Left renal cortex interstitium (tissue), 4 donors: ENCODE data around the gene TFDP1. TPM values are rescaled to one million over a fixed set of nuclear protein-coding genes. Genes with fewer than 3 reads are reported as not detected.

ENCODE experiments used
- DNase-seq, 4 donors: peaks; one replicate each; pipeline ENCODE4 v3.0.0-alpha.2; 2013; ENCODE audit warnings: low read depth in 4 of 4, low spot score in 2 of 4, missing footprints in 1 of 4
- polyA plus RNA-seq, 4 donors: library from polyadenylated mRNA; unstranded; fragments of 120-200 nt; gene quantifications; one replicate each; pipeline ENCODE4 v1.2.1, GENCODE V29; 2013; ENCODE audit not compliant: insufficient read length in 4 of 4

TFDP1 gene
- polyA plus RNA-seq, 4 donors = 83.3 to 93.0 (median 88.2) TPM

GRCh38 chr13:113657851-113658741 is 73.5 kb downstream of the TFDP1 start, which contains the start of gene ATP4B:
ATP4B (minus strand) TSS chr13:113658198; CDS start chr13:113658144, 54 bp downstream.
- no peak for DNase-seq

- DNase-seq = no peak
Observed at GRCh38 chr13:113658836-113659235, 74.3 kb downstream of the TFDP1 start.

GRCh38 chr13:113659337-113659736 is 74.8 kb downstream of the TFDP1 start:
- DNase-seq = no peak

GRCh38 chr13:113660066-113660465 is 75.5 kb downstream of the TFDP1 start:
- DNase-seq = no peak

- DNase-seq = no peak
Observed at GRCh38 chr13:113661509-113661908, 77.0 kb downstream of the TFDP1 start.

- DNase-seq = no peak
Observed at GRCh38 chr13:113663934-113664333, 79.4 kb downstream of the TFDP1 start.

- no peak for DNase-seq
Observed at GRCh38 chr13:113664751-113665596, 80.4 kb downstream of the TFDP1 start.

GRCh38 chr13:113665597-113666328 is 81.2 kb downstream of the TFDP1 start:
- DNase-seq = no peak

- DNase-seq = no peak
Observed at GRCh38 chr13:113666329-113666670, 81.7 kb downstream of the TFDP1 start.

- no peak for DNase-seq
Observed at GRCh38 chr13:113666951-113667701, 82.6 kb downstream of the TFDP1 start, which contains the start of gene GRK1. GRK1 (plus strand) TSS chr13:113667219; CDS start chr13:113667387, 168 bp downstream.

- no peak for DNase-seq
Observed at GRCh38 chr13:113667771-113668490, 83.4 kb downstream of the TFDP1 start.

GRCh38 chr13:113668491-113668971 is 84.0 kb downstream of the TFDP1 start:
- DNase-seq = no peak

GRCh38 chr13:113669231-113669754 is 84.7 kb downstream of the TFDP1 start:
- DNase-seq = no peak

- no peak for DNase-seq
Observed at GRCh38 chr13:113669755-113670341, 85.3 kb downstream of the TFDP1 start.

GRCh38 chr13:113670541-113670940 is 86.0 kb downstream of the TFDP1 start:
- DNase-seq = no peak

GRCh38 chr13:113671066-113672001 is 86.8 kb downstream of the TFDP1 start:
- no peak for DNase-seq

GRCh38 chr13:113672002-113672651 is 87.6 kb downstream of the TFDP1 start:
- DNase-seq = no peak
